CD4-positive, CD25-positive, alpha-beta regulatory T cell (primary cell): Measurements from ENCODE around the gene UNKL. TPM values are rescaled to one million over a fixed set of nuclear protein-coding genes. Genes with fewer than 3 reads are reported as not detected.

ENCODE experiments used
- ATAC-seq, 2 donors: fragments of 150-1000 bp; cut with Tn5 transposase; one replicate each; pipeline ENCODE4 v1.10.0; 2021; ENCODE audit warnings: low read depth in 2 of 2, moderate number of reproducible peaks in 2 of 2, moderate library complexity in 1 of 2
- DNase-seq, 3 donors: peaks; one replicate each; pipeline versions ENCODE4 v3.0.0 to v3.0.0-alpha.2; 2012 to 2022; ENCODE audit warnings: mixed read lengths in 1 of 3
- H3K27ac ChIP-seq: one replicate; pipeline ENCODE4 v1.7.0; 2013; ENCODE audit warnings: mild to moderate bottlenecking, low read length; ENCODE audit not compliant: insufficient read depth, poor library complexity, severe bottlenecking
- H3K27me3 ChIP-seq: one replicate; pipeline ENCODE4 v1.7.0; 2013; ENCODE audit warnings: low read length; ENCODE audit not compliant: control insufficient read depth, insufficient read depth
- H3K36me3 ChIP-seq: one replicate; pipeline ENCODE4 v1.7.0; 2013; ENCODE audit warnings: mild to moderate bottlenecking, low read length, moderate library complexity; ENCODE audit not compliant: control insufficient read depth, insufficient read depth
- H3K4me1 ChIP-seq: 2 replicates; pipeline ENCODE4 v1.7.0; 2013; ENCODE audit warnings: mild to moderate bottlenecking, low read length; ENCODE audit not compliant: insufficient read depth, control insufficient read depth, poor library complexity, severe bottlenecking
- H3K4me3 ChIP-seq: one replicate; pipeline ENCODE4 v1.7.0; 2013; ENCODE audit warnings: low read depth, mild to moderate bottlenecking, low read length, moderate library complexity
- H3K9me3 ChIP-seq, 2 experiments: 1 replicate in 1 of 2; 2 replicates in 1 of 2; pipeline ENCODE4 v1.7.0; 2013; ENCODE audit warnings: low read length in 2 of 2, mild to moderate bottlenecking in 1 of 2, moderate library complexity in 1 of 2; ENCODE audit not compliant: control insufficient read depth in 2 of 2
- H3K27ac Mint-ChIP-seq, 3 donors: one replicate each; pipeline ENCODE4 v1.8.0; 2020 to 2022; ENCODE audit warnings: mild to moderate bottlenecking in 3 of 3, mixed read lengths in 3 of 3, moderate library complexity in 2 of 3
- H3K27me3 Mint-ChIP-seq: one replicate; pipeline ENCODE4 v1.8.0; 2022; ENCODE audit warnings: mild to moderate bottlenecking, mixed read lengths
- H3K36me3 Mint-ChIP-seq: one replicate; pipeline ENCODE4 v1.8.0; 2020; ENCODE audit warnings: mixed read lengths
- H3K4me1 Mint-ChIP-seq, 4 donors: one replicate each; pipeline ENCODE4 v1.8.0; 2020 to 2022; ENCODE audit warnings: mixed read lengths in 4 of 4, mild to moderate bottlenecking in 1 of 4
- H3K4me3 Mint-ChIP-seq, 4 donors: one replicate each; pipeline ENCODE4 v1.8.0; 2020 to 2022; ENCODE audit warnings: mild to moderate bottlenecking in 4 of 4, mixed read lengths in 4 of 4, moderate library complexity in 3 of 4
- H3K9me3 Mint-ChIP-seq, 7 donors: one replicate each; pipeline ENCODE4 v1.8.0; 2020 to 2022; ENCODE audit warnings: mixed read lengths in 7 of 7, mild to moderate bottlenecking in 3 of 7, moderate library complexity in 2 of 7
- polyA plus RNA-seq, 4 donors: library from polyadenylated mRNA; unstranded; fragments of 300-500 nt; fragmentation: Illumina TruSeq; gene quantifications; one replicate each; pipeline ENCODE4 v1.2.3, GENCODE V29; 2021
- total RNA-seq: library from RNA; stranded (reverse); gene quantifications from one replicate; pipeline ENCODE4 v1.2.3, GENCODE V29; 2022

UNKL gene
- total and polyA plus RNA-seq, 5 donors from 2014 or later: 6.3 to 94.3 (median 9.6) TPM

GRCh38 chr16:1456951-1457350 is 42.4 kb upstream of the UNKL start:
- Histone ChIP-seq H3K9me3 (no peaks in the 10 kb centered on the region), H3K4me3 (no peak overlapping the region), H3K27me3 (no peaks in the 10 kb centered on the region), H3K36me3 (peaks cover 25% of the 10 kb centered on the region), H3K4me1 (no peaks in the 10 kb centered on the region), H3K27ac (no peak overlapping the region)
- Mint-ChIP-seq H3K4me3 (no peak overlapping the region), H3K4me1 (peaks cover 0 to 3% (median 0%) of the 10 kb centered on the region in 4 donors), H3K27ac (no peak overlapping the region), H3K36me3 (peaks cover 12% of the 10 kb centered on the region), H3K9me3 (peaks cover 0 to 1% (median 0%) of the 10 kb centered on the region in 7 donors), H3K27me3 (no peaks in the 10 kb centered on the region)
- ATAC-seq (no peak), DNase-seq (no peak)

GRCh38 chr16:1455190-1456171 is 41.0 kb upstream of the UNKL start:
- Histone ChIP-seq H3K27me3 (no peaks in the 10 kb centered on the region), H3K4me1 (no peaks in the 10 kb centered on the region), H3K4me3 (no peak overlapping the region), H3K36me3 (peaks cover 25% of the 10 kb centered on the region), H3K9me3 (no peaks in the 10 kb centered on the region), H3K27ac (no peak overlapping the region)
- H3K4me3 Mint-ChIP-seq: no peak overlapping the region
- H3K36me3 Mint-ChIP-seq: peaks cover 16% of the 10 kb centered on the region
- peaks cover 0 to 3% (median 0%) of the 10 kb centered on the region in 4 donors for H3K4me1 Mint-ChIP-seq
- DNase-seq (no peak), ATAC-seq (no peak)
- H3K27ac Mint-ChIP-seq: no peak overlapping the region
- no peaks in the 10 kb centered on the region for H3K27me3 Mint-ChIP-seq
- H3K9me3 Mint-ChIP-seq: peaks cover 0 to 1% (median 0%) of the 10 kb centered on the region in 7 donors

- no peak for ATAC-seq
- Mint-ChIP-seq H3K4me3 (no peak overlapping the region), H3K36me3 (peaks cover 16% of the 10 kb centered on the region)
These were observed 40.1 kb upstream of the UNKL start for GRCh38 chr16:1454561-1454960.

GRCh38 chr16:1453316-1453715 is 38.8 kb upstream of the UNKL start:
- Histone ChIP-seq H3K36me3 (peaks cover 26% of the 10 kb centered on the region), H3K9me3 (no peaks in the 10 kb centered on the region), H3K4me1 (no peaks in the 10 kb centered on the region), H3K27ac (no peak overlapping the region), H3K27me3 (no peaks in the 10 kb centered on the region), H3K4me3 (no peak overlapping the region)
- no peak overlapping the region for H3K4me3 Mint-ChIP-seq
- DNase-seq (no peak), ATAC-seq (no peak)
- H3K9me3 Mint-ChIP-seq: no peaks in the 10 kb centered on the region
- H3K36me3 Mint-ChIP-seq: peaks cover 16% of the 10 kb centered on the region
- H3K4me1 Mint-ChIP-seq: peaks cover 0 to 3% (median 0%) of the 10 kb centered on the region in 4 donors
- H3K27ac Mint-ChIP-seq: no peak overlapping the region
- no peaks in the 10 kb centered on the region for H3K27me3 Mint-ChIP-seq

More at GRCh38 chr16:1454561-1454960, 40.1 kb upstream of the UNKL start:
- Histone ChIP-seq H3K27ac (no peak overlapping the region), H3K4me1 (no peaks in the 10 kb centered on the region), H3K9me3 (no peaks in the 10 kb centered on the region), H3K36me3 (peaks cover 25% of the 10 kb centered on the region), H3K4me3 (no peak overlapping the region), H3K27me3 (no peaks in the 10 kb centered on the region)
- Mint-ChIP-seq H3K27ac (no peak overlapping the region), H3K4me1 (peaks cover 0 to 3% (median 0%) of the 10 kb centered on the region in 4 donors), H3K9me3 (no peaks in the 10 kb centered on the region), H3K27me3 (no peaks in the 10 kb centered on the region)
- DNase-seq: no peak

GRCh38 chr16:1452530-1452929 is 38.0 kb upstream of the UNKL start:
- H3K36me3 Mint-ChIP-seq: peaks cover 16% of the 10 kb centered on the region
- no peak for DNase-seq
- H3K36me3 ChIP-seq: peaks cover 26% of the 10 kb centered on the region

GRCh38 chr16:1451702-1452392 is 37.3 kb upstream of the UNKL start:
- no peaks in the 10 kb centered on the region for H3K27me3 ChIP-seq
- H3K4me1 Mint-ChIP-seq: peaks cover 0 to 3% (median 0%) of the 10 kb centered on the region in 4 donors
- no peaks in the 10 kb centered on the region for H3K4me1 ChIP-seq
- DNase-seq (no peak), ATAC-seq (no peak)
- H3K27ac ChIP-seq: no peak overlapping the region
- no peak overlapping the region for H3K4me3 Mint-ChIP-seq
- H3K9me3 ChIP-seq: no peaks in the 10 kb centered on the region
- no peaks in the 10 kb centered on the region for H3K9me3 Mint-ChIP-seq
- peak overlapping the region in 1 of 3 donors; percentile 32 for H3K27ac Mint-ChIP-seq
- no peak overlapping the region for H3K4me3 ChIP-seq
- no peaks in the 10 kb centered on the region for H3K27me3 Mint-ChIP-seq
- peaks cover 26% of the 10 kb centered on the region for H3K36me3 ChIP-seq
- H3K36me3 Mint-ChIP-seq: peaks cover 16% of the 10 kb centered on the region

More at GRCh38 chr16:1452530-1452929, 38.0 kb upstream of the UNKL start:
- H3K9me3 Mint-ChIP-seq: no peaks in the 10 kb centered on the region
- H3K4me3 Mint-ChIP-seq: no peak overlapping the region
- Histone ChIP-seq H3K9me3 (no peaks in the 10 kb centered on the region), H3K4me1 (no peaks in the 10 kb centered on the region), H3K27ac (no peak overlapping the region), H3K4me3 (no peak overlapping the region), H3K27me3 (no peaks in the 10 kb centered on the region)
- H3K27ac Mint-ChIP-seq: no peak overlapping the region
- H3K27me3 Mint-ChIP-seq: no peaks in the 10 kb centered on the region
- no peak for ATAC-seq
- peaks cover 0 to 3% (median 0%) of the 10 kb centered on the region in 4 donors for H3K4me1 Mint-ChIP-seq

GRCh38 chr16:1450841-1451240 is 36.3 kb upstream of the UNKL start:
- Histone ChIP-seq H3K27ac (no peak overlapping the region), H3K27me3 (no peaks in the 10 kb centered on the region), H3K9me3 (no peaks in the 10 kb centered on the region), H3K36me3 (peaks cover 21% of the 10 kb centered on the region), H3K4me3 (no peak overlapping the region), H3K4me1 (no peaks in the 10 kb centered on the region)
- Mint-ChIP-seq H3K27ac (no peak overlapping the region), H3K27me3 (no peaks in the 10 kb centered on the region), H3K9me3 (no peaks in the 10 kb centered on the region), H3K4me3 (no peak overlapping the region), H3K4me1 (peaks cover 0 to 3% (median 0%) of the 10 kb centered on the region in 4 donors), H3K36me3 (peaks cover 16% of the 10 kb centered on the region)
- DNase-seq: no peak
- ATAC-seq: no peak
